ENCODE data around the gene GRIK4.

Gene GRIK4

GRCh38 chr11:120707663-120708062, 196.1 kb downstream of the GRIK4 start:
- DNase-seq (ENCODE audit: low spot score): no peak

GRCh38 chr11:120708511-120709183, 197.1 kb downstream of the GRIK4 start:
- DNase-seq (ENCODE audit: low spot score): no peak

GRCh38 chr11:120709808-120710207, 198.3 kb downstream of the GRIK4 start:
- no peak for DNase-seq (ENCODE audit: low spot score)

GRCh38 chr11:120710354-120711131, 199.0 kb downstream of the GRIK4 start:
- no peak for DNase-seq (ENCODE audit: low spot score)

GRCh38 chr11:120712014-120712413, 200.5 kb downstream of the GRIK4 start:
- DNase-seq (ENCODE audit: low spot score): no peak

GRCh38 chr11:120712881-120713280, 201.3 kb downstream of the GRIK4 start:
- no peak for DNase-seq (ENCODE audit: low spot score)

- DNase-seq (ENCODE audit: low spot score): no peak
These were observed 201.7 kb downstream of the GRIK4 start for GRCh38 chr11:120713296-120713695.

GRCh38 chr11:120714438-120714837, 202.9 kb downstream of the GRIK4 start:
- no peak for DNase-seq (ENCODE audit: low spot score)

- DNase-seq (ENCODE audit: low spot score): no peak
These were observed 203.7 kb downstream of the GRIK4 start for GRCh38 chr11:120715239-120715638.

GRCh38 chr11:120717042-120717441, 205.5 kb downstream of the GRIK4 start:
- no peak for DNase-seq (ENCODE audit: low spot score)

GRCh38 chr11:120717623-120718022, 206.1 kb downstream of the GRIK4 start:
- DNase-seq (ENCODE audit: low spot score): no peak

GRCh38 chr11:120718171-120718570, 206.6 kb downstream of the GRIK4 start:
- DNase-seq (ENCODE audit: low spot score): no peak

- DNase-seq (ENCODE audit: low spot score): no peak
These were observed 207.8 kb downstream of the GRIK4 start for GRCh38 chr11:120719348-120719747.

- DNase-seq (ENCODE audit: low spot score): no peak
These were observed 209.2 kb downstream of the GRIK4 start for GRCh38 chr11:120720760-120721159.

- no peak for DNase-seq (ENCODE audit: low spot score)
These were observed 211.0 kb downstream of the GRIK4 start for GRCh38 chr11:120722524-120722923.

GRCh38 chr11:120723751-120724150, 212.2 kb downstream of the GRIK4 start:
- DNase-seq (ENCODE audit: low spot score): no peak

- DNase-seq (ENCODE audit: low spot score): no peak
These were observed 216.2 kb downstream of the GRIK4 start for GRCh38 chr11:120727752-120728151.

GRCh38 chr11:120735035-120735434, 223.5 kb downstream of the GRIK4 start:
- DNase-seq (ENCODE audit: low spot score): no peak

GRCh38 chr11:120738516-120739046, 227.0 kb downstream of the GRIK4 start:
- no peak for DNase-seq (ENCODE audit: low spot score)

GRCh38 chr11:120739780-120740179, 228.2 kb downstream of the GRIK4 start:
- no peak for DNase-seq (ENCODE audit: low spot score)

- DNase-seq (ENCODE audit: low spot score): no peak
These were observed 228.8 kb downstream of the GRIK4 start for GRCh38 chr11:120740380-120740779.

- no peak for DNase-seq (ENCODE audit: low spot score)
These were observed 232.8 kb downstream of the GRIK4 start for GRCh38 chr11:120744016-120744994.
